Non-pigmented ciliary epithelial cell (primary cell): ENCODE results near the gene ANGPTL2.

Source experiments
- DNase-seq: peaks from one replicate; pipeline ENCODE4 v3.0.0-alpha.2; 2010; ENCODE audit warnings: low read depth

Gene ANGPTL2

GRCh38 chr9:127136081-127136879, 13.8 kb upstream of the ANGPTL2 start:
- no peak for DNase-seq

- no peak for DNase-seq
Observed at GRCh38 chr9:127135056-127135745, 12.8 kb upstream of the ANGPTL2 start.

- peak; percentile 35 for DNase-seq
Observed at GRCh38 chr9:127133739-127134167, 11.3 kb upstream of the ANGPTL2 start.

GRCh38 chr9:127132921-127133647, 10.6 kb upstream of the ANGPTL2 start:
- no peak for DNase-seq

GRCh38 chr9:127132375-127132774, 9.9 kb upstream of the ANGPTL2 start:
- no peak for DNase-seq

GRCh38 chr9:127131871-127132270, 9.4 kb upstream of the ANGPTL2 start:
- DNase-seq, result no peak

- DNase-seq, result peak; percentile 67
Observed at GRCh38 chr9:127130661-127131538, 8.5 kb upstream of the ANGPTL2 start.

- no peak for DNase-seq
Observed at GRCh38 chr9:127130235-127130634, 7.8 kb upstream of the ANGPTL2 start.

- DNase-seq, result no peak
Observed at GRCh38 chr9:127129718-127130085, 7.3 kb upstream of the ANGPTL2 start.

GRCh38 chr9:127129073-127129717, 6.8 kb upstream of the ANGPTL2 start:
- no peak for DNase-seq

GRCh38 chr9:127128341-127129072, 6.1 kb upstream of the ANGPTL2 start:
- no peak for DNase-seq

GRCh38 chr9:127126971-127127370, 4.5 kb upstream of the ANGPTL2 start:
- no peak for DNase-seq

GRCh38 chr9:127124792-127125191, 2.4 kb upstream of the ANGPTL2 start:
- no peak for DNase-seq

GRCh38 chr9:127124111-127124531, 1.7 kb upstream of the ANGPTL2 start:
- no peak for DNase-seq

GRCh38 chr9:127123064-127123890, 842 bp upstream of the ANGPTL2 start:
- no peak for DNase-seq

GRCh38 chr9:127121628-127122175, 733 bp downstream of the ANGPTL2 start:
- DNase-seq, result no peak

- DNase-seq, result no peak
Observed at GRCh38 chr9:127119320-127119709, 3.1 kb downstream of the ANGPTL2 start.

- DNase-seq, result no peak
Observed at GRCh38 chr9:127118597-127119319, 3.7 kb downstream of the ANGPTL2 start.

- no peak for DNase-seq
Observed at GRCh38 chr9:127117801-127118200, 4.6 kb downstream of the ANGPTL2 start.
